Suprapubic skin (tissue), 4 donors: Measurements from ENCODE around the gene CLCN6.

Source experiments
- CTCF ChIP-seq, 2 donors: fragments of 200-600 bp in 1 of 2; fragments of 450-650 bp in 1 of 2; sonication (generic) in 1 of 2; IDR thresholded peaks; one replicate each; pipeline ENCODE4 v1.5.1; 2016 to 2019; ENCODE audit warnings: antibody characterized with exemption in 2 of 2, mild to moderate bottlenecking in 1 of 2, moderate library complexity in 1 of 2
- EP300 ChIP-seq: sonication (generic); formaldehyde crosslinking; IDR thresholded peaks from one replicate; pipeline ENCODE4 v1.6.1; 2017; ENCODE audit warnings: antibody characterized with exemption
- POLR2AphosphoS5 ChIP-seq, 3 donors: sonication (generic); formaldehyde crosslinking; IDR thresholded peaks; one replicate each; pipeline ENCODE4 v1.6.1; 2017; ENCODE audit warnings: antibody characterized with exemption in 3 of 3

GRCh38 chr1:11842154-11843041 is 36.4 kb downstream of the CLCN6 start:
- TF ChIP-seq CTCF (IDR thresholded peaks at IDR 0.05) (no peak), EP300 (no peak), POLR2AphosphoS5 (IDR thresholded peaks at IDR 0.05) (no peak)
